T-cell (primary cell): ENCODE measurements around the gene ALDOB. TPM values are rescaled to one million over a fixed set of nuclear protein-coding genes. Genes with fewer than 3 reads are reported as not detected.

Experiments used
- ATAC-seq, 4 experiments: fragments of 200-7000 bp in 3 of 4; fragments of 150-1000 bp in 1 of 4; cut with Tn5 transposase; replicated peaks in 1 of 4; 1 replicate in 3 of 4; 2 replicates in 1 of 4; pipeline ENCODE4 v1.10.0; 2021; ENCODE audit warnings: moderate library complexity in 3 of 4, mild to moderate bottlenecking in 2 of 4, moderate number of reproducible peaks in 1 of 4
- CTCF ChIA-PET, 2 donors: fragments of 300-600 bp; sonication (Branson Sonifier 250); formaldehyde crosslinking; loops; one replicate each; lab custom pipeline; 2022; ENCODE audit warnings: antibody characterized with exemption in 2 of 2; lab: Charles Lee
- POLR2A ChIA-PET, 2 donors: fragments of 300-600 bp; sonication (Branson Sonifier 250); formaldehyde crosslinking; loops; one replicate each; lab custom pipeline; 2022; ENCODE audit warnings: antibody characterized with exemption in 2 of 2; lab: Charles Lee
- DNase-seq, 35 experiments: peaks; one replicate each; pipeline versions ENCODE4 v3.0.0 to v3.0.0-alpha.2; 2013 to 2023
- H3K27ac ChIP-seq: one replicate; pipeline ENCODE4 v1.5.1; 2013; ENCODE audit warnings: low read length
- H3K27me3 ChIP-seq, 2 experiments: replicated peaks in 1 of 2; 1 replicate in 1 of 2; 2 replicates in 1 of 2; pipeline versions ENCODE4 v1.6.1 to v1.7.0; 2013; ENCODE audit warnings: low read length in 1 of 2, mixed read lengths in 1 of 2; ENCODE audit not compliant: control insufficient read depth in 2 of 2, insufficient read depth in 2 of 2; ENCODE audit errors: extremely low read depth in 1 of 2
- H3K36me3 ChIP-seq, 2 donors: 1 replicate in 1 of 2; 2 replicates in 1 of 2; pipeline versions ENCODE4 v1.6.1 to v1.7.0; 2013; ENCODE audit warnings: low read length in 1 of 2; ENCODE audit not compliant: control insufficient read depth in 2 of 2, insufficient read depth in 1 of 2; ENCODE audit errors: extremely low read depth in 1 of 2
- H3K4me1 ChIP-seq, 2 experiments: 1 replicate in 1 of 2; 2 replicates in 1 of 2; pipeline versions ENCODE4 v1.6.1 to v1.7.0; 2013; ENCODE audit warnings: low read length in 2 of 2, mixed read lengths in 1 of 2; ENCODE audit not compliant: insufficient read depth in 2 of 2, control insufficient read depth in 1 of 2; ENCODE audit errors: extremely low read depth in 1 of 2
- H3K4me3 ChIP-seq, 2 donors: 1 replicate in 1 of 2; 2 replicates in 1 of 2; pipeline versions ENCODE4 v1.5.1 to v1.7.0; 2013; ENCODE audit warnings: mild to moderate bottlenecking in 2 of 2, low read length in 1 of 2, moderate library complexity in 1 of 2; ENCODE audit not compliant: control insufficient read depth in 1 of 2; ENCODE audit errors: extremely low read depth in 1 of 2
- H3K9me3 ChIP-seq: 2 replicates; pipeline ENCODE4 v1.7.0; 2013
- H3K27ac Mint-ChIP-seq, 2 donors: one replicate each; pipeline ENCODE4 v1.8.0; 2020 to 2021; ENCODE audit warnings: mild to moderate bottlenecking in 2 of 2, mixed read lengths in 2 of 2
- H3K27me3 Mint-ChIP-seq, 2 donors: one replicate each; pipeline ENCODE4 v1.8.0; 2021 to 2022; ENCODE audit warnings: mixed read lengths in 2 of 2
- H3K36me3 Mint-ChIP-seq: one replicate; pipeline ENCODE4 v1.8.0; 2021; ENCODE audit warnings: mixed read lengths
- H3K4me1 Mint-ChIP-seq, 3 donors: one replicate each; pipeline ENCODE4 v1.8.0; 2020 to 2022; ENCODE audit warnings: mixed read lengths in 3 of 3, mild to moderate bottlenecking in 1 of 3
- H3K4me3 Mint-ChIP-seq, 3 donors: one replicate each; pipeline ENCODE4 v1.8.0; 2020 to 2022; ENCODE audit warnings: mild to moderate bottlenecking in 3 of 3, mixed read lengths in 3 of 3, moderate library complexity in 3 of 3
- H3K9me3 Mint-ChIP-seq, 3 donors: one replicate each; pipeline ENCODE4 v1.8.0; 2020 to 2022; ENCODE audit warnings: mixed read lengths in 3 of 3
- WGBS: methylation state at CpG from one replicate; pipeline ENCODE4 v1.1.5; 2013; ENCODE audit warnings: missing lambda C conversion rate; ENCODE audit not compliant: insufficient coverage; 5-methylcytosine and 5-hydroxymethylcytosine counted together
- total RNA-seq, 35 experiments: library from RNA in 6 of 35; stranded (reverse) in 6 of 35; fragments of 120-200 nt in 1 of 35; gene quantifications; one replicate each; pipeline versions ENCODE4 v1.2.1 to v1.2.4 and lab custom pipeline; 2013 to 2026

Gene ALDOB
- total RNA-seq, 5 donors from 2014 or later (not counting 1 experiment from before 2014, with no cell fraction given): 1.3 to 2.1 (median 1.6) TPM; not detected in 2

DNA sequence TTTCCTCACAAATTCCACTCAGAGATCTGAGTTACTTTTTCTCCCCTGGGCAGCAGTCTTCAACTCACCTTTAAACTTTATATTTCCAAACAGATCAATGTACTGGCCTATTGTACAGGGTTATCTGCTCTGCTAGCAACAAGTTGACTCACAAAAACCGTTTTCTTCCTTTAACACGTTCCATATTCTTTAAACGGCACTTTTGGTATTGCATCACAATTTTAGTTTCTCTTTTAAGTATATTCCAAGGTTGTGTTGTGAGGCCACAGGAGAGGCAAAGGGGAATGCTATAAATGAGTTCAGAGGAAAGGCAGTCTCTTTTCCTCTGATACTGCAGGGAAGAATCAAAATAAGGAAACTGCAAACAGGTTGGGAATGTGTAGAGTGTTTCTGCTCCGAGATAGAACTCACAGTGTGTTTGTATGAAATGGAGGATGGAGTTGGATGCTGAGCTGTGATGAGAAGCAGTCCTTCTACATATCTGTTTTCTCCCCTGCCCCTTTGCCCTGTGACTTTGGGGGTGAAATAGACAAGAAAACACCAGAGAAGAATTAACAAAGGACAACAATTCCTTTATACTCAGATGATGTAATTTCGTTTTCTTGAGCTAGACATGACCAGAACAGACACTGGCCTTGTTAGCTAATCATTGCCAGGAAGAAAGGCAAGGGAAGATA lies 9.9 kb upstream of the ALDOB start:
- ChIA-PET CTCF (interaction anchor here (0.8 to 1.1 kb wide), 2 partner anchors 9 to 84 kb away, joined by 3 read pairs; no protein-coding TSS in a partner anchor), POLR2A (no interaction called here)
- Mint-ChIP-seq H3K4me1 (peaks cover 10 to 14% (median 11%) of the 10 kb centered on the region in 3 donors), H3K9me3 (no peaks in the 10 kb centered on the region), H3K4me3 (no peak overlapping the region), H3K36me3 (no peaks in the 10 kb centered on the region), H3K27me3 (peaks cover 55 to 66% of the 10 kb centered on the region in 2 donors), H3K27ac (no peak overlapping the region)
- peaks cover 12 to 25% of the 10 kb centered on the region in 2 experiments for H3K27me3 ChIP-seq
- DNase-seq (no peak), ATAC-seq (no peak)
- H3K9me3 ChIP-seq: no peaks in the 10 kb centered on the region
- no peaks in the 10 kb centered on the region for H3K36me3 ChIP-seq
- H3K4me3 ChIP-seq: no peak overlapping the region
- WGBS: 0% methylated on average over 1 of the region's 5 CpGs
- no peak overlapping the region for H3K27ac ChIP-seq
- peaks cover 0 to 9% of the 10 kb centered on the region in 2 experiments for H3K4me1 ChIP-seq

DNA sequence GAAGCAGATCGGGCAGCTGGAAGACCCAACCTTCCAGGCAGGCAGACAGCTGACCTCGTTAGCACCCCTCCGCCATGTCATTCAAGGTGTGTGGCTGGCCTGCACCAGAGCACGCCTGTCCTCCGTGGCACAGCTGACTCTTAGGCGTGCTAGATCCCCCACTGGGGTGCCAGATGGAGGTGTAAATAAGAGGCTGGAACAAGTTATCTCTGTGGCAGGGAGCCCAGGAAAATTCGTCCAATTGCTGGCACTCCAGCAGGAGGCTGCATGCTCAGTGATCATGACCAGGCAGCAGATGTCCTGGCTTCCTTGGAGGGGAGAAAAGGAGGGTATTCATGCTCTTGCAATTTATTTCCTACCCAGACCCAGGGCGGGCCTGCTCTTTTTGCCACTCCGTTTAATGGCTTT lies 7.8 kb upstream of the ALDOB start:
- 81% methylated on average over 6 of the region's 9 CpGs for WGBS
- Mint-ChIP-seq H3K4me3 (no peak overlapping the region), H3K4me1 (peaks cover 0 to 2% (median under 1%) of the 10 kb centered on the region in 3 donors), H3K9me3 (no peaks in the 10 kb centered on the region), H3K36me3 (no peaks in the 10 kb centered on the region), H3K27me3 (peaks cover 41 to 69% of the 10 kb centered on the region in 2 donors), H3K27ac (no peak overlapping the region)
- CTCF ChIA-PET: no interaction called here
- Histone ChIP-seq H3K36me3 (no peaks in the 10 kb centered on the region), H3K9me3 (no peaks in the 10 kb centered on the region), H3K27me3 (peaks cover 8 to 14% of the 10 kb centered on the region in 2 experiments), H3K4me1 (peaks cover 0 to under 1% of the 10 kb centered on the region in 2 experiments), H3K4me3 (no peak overlapping the region), H3K27ac (no peak overlapping the region)
- POLR2A ChIA-PET: no interaction called here
- no peak for ATAC-seq
- DNase-seq: no peak

DNA sequence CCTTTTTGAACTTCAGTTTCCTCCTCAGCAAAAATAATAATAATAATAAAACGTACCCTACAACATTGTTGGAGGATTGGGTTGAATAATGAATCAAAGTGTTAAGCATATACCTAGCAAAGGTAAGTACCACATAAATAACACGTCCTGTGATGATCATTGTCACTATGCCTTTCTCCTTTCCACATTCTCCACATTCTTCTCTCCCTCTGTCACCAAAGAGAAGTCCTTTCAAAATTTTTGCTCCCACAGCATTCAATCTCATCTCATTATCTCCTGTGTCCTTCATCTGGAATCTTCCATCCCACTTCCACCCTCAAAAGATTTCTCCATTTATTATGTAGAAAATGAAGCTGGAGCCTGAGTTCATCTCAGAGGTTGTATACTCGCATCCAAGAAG lies 7.2 kb upstream of the ALDOB start:
- Histone ChIP-seq H3K9me3 (no peaks in the 10 kb centered on the region), H3K4me3 (no peak overlapping the region), H3K27ac (no peak overlapping the region), H3K4me1 (no peaks in the 10 kb centered on the region), H3K36me3 (no peaks in the 10 kb centered on the region), H3K27me3 (peaks cover 6 to 13% of the 10 kb centered on the region in 2 experiments)
- H3K4me3 Mint-ChIP-seq: no peak overlapping the region
- no peaks in the 10 kb centered on the region for H3K9me3 Mint-ChIP-seq
- ChIA-PET POLR2A (no interaction called here), CTCF (no interaction called here)
- 40% methylated on average over 1 of the region's 3 CpGs for WGBS
- peaks cover 38 to 67% of the 10 kb centered on the region in 2 donors for H3K27me3 Mint-ChIP-seq
- H3K36me3 Mint-ChIP-seq: no peaks in the 10 kb centered on the region
- no peak for DNase-seq
- H3K4me1 Mint-ChIP-seq: no peaks in the 10 kb centered on the region
- H3K27ac Mint-ChIP-seq: no peak overlapping the region
- no peak for ATAC-seq

DNA sequence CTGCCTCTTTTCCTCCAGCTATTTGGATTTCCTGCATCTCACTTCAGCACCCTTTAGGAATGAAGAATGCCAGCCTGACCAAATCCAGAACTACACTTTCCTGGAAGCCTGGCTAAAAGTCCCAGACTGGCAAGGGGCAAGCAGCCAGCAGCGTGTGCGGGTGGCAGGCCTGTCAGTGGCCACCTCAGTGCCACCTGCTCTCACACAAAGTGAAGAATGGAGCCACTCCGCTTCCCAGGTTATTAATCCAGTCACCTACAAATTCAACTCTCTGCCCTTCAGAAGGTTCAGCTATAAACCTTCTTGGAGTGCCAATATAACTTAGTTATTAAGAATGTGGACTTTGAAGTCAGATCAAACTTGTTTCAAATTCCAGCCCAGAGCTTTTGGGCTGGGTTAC lies 6.7 kb upstream of the ALDOB start:
- H3K36me3 ChIP-seq: no peaks in the 10 kb centered on the region
- Mint-ChIP-seq H3K27me3 (peaks cover 38 to 71% of the 10 kb centered on the region in 2 donors), H3K4me1 (no peaks in the 10 kb centered on the region), H3K4me3 (no peak overlapping the region), H3K9me3 (no peaks in the 10 kb centered on the region), H3K27ac (no peak overlapping the region), H3K36me3 (no peaks in the 10 kb centered on the region)
- H3K4me3 ChIP-seq: no peak overlapping the region
- ATAC-seq (no peak), DNase-seq (no peak)
- no peaks in the 10 kb centered on the region for H3K4me1 ChIP-seq
- H3K27me3 ChIP-seq: peaks cover 6 to 13% of the 10 kb centered on the region in 2 experiments
- CTCF ChIA-PET: no interaction called here
- no peaks in the 10 kb centered on the region for H3K9me3 ChIP-seq
- POLR2A ChIA-PET: no interaction called here
- 80% methylated on average over 2 of the region's 3 CpGs for WGBS
- no peak overlapping the region for H3K27ac ChIP-seq

DNA sequence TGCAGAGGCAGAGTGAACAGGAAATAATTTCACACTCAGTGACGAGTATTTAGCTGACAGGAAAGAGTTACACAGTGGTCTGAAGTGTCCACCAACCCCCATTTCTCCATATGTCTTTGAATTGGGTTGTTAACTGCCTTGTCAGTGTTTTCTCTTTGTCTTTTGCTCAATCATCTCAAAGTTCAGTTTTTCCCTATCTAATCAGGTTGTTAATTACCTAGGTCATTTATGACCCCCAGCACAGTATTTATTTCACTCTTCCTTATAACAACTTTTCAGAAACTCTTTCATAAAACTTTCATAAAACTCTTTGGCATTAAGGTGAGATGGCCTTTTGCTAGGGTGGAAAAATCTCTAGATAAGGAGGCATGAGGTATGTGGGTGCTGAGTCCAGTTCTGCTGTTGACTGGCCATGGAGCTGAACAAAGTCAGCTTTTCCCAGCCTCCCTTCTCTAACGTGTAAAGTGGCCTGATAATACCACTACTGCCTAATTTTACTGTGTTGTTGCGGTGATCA lies 5.2 kb upstream of the ALDOB start:
- Mint-ChIP-seq H3K36me3 (no peaks in the 10 kb centered on the region), H3K4me1 (no peaks in the 10 kb centered on the region), H3K27ac (no peak overlapping the region), H3K27me3 (peaks cover 34 to 65% of the 10 kb centered on the region in 2 donors), H3K9me3 (no peaks in the 10 kb centered on the region), H3K4me3 (no peak overlapping the region)
- 0% methylated on average over 1 of the region's 3 CpGs for WGBS
- no peaks in the 10 kb centered on the region for H3K9me3 ChIP-seq
- no peaks in the 10 kb centered on the region for H3K4me1 ChIP-seq
- H3K36me3 ChIP-seq: no peaks in the 10 kb centered on the region
- peaks cover 5 to 8% of the 10 kb centered on the region in 2 experiments for H3K27me3 ChIP-seq
- H3K27ac ChIP-seq: no peak overlapping the region
- ChIA-PET POLR2A (no interaction called here), CTCF (no interaction called here)
- DNase-seq (no peak), ATAC-seq (no peak)
- H3K4me3 ChIP-seq: no peak overlapping the region

DNA sequence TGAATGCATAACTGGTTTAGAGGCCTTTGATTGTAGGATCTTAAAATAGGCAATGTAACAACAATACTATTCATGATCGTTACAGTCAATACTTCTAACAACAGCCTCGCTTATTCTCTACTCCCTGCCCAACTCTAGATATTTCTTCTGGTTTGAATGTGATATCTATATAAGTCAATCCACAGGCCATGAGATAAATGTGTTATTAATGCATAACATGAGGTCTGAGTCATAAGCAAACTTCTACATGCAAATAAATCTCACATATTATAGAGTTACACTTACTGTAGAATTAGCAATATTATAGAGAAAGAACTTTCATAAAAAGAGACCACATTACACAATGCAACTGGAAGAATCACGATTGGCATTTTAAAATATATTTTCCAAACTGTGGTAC lies 2.9 kb upstream of the ALDOB start:
- no peaks in the 10 kb centered on the region for H3K4me1 Mint-ChIP-seq
- H3K27ac Mint-ChIP-seq: no peak overlapping the region
- DNase-seq (no peak), ATAC-seq (no peak)
- no peaks in the 10 kb centered on the region for H3K9me3 Mint-ChIP-seq
- ChIA-PET CTCF (no interaction called here), POLR2A (no interaction called here)
- no peak overlapping the region for H3K27ac ChIP-seq
- H3K4me3 ChIP-seq: no peak overlapping the region
- H3K27me3 Mint-ChIP-seq: peaks cover 29 to 48% of the 10 kb centered on the region in 2 donors
- peaks cover 2 to 9% of the 10 kb centered on the region in 2 experiments for H3K27me3 ChIP-seq
- no peaks in the 10 kb centered on the region for H3K9me3 ChIP-seq
- H3K36me3 ChIP-seq: no peaks in the 10 kb centered on the region
- H3K4me1 ChIP-seq: no peaks in the 10 kb centered on the region
- H3K36me3 Mint-ChIP-seq: no peaks in the 10 kb centered on the region
- no peak overlapping the region for H3K4me3 Mint-ChIP-seq
- no CpG with 5 or more reads among the region's 3 CpGs for WGBS
